Measurements from ENCODE around the gene PDE3B.
"Not testable (repeated sequence)": the region's sequence is repeated elsewhere in the genome, so short reads cannot be mapped to it uniquely, and the experiment has no call there.

The PDE3B gene

DNA sequence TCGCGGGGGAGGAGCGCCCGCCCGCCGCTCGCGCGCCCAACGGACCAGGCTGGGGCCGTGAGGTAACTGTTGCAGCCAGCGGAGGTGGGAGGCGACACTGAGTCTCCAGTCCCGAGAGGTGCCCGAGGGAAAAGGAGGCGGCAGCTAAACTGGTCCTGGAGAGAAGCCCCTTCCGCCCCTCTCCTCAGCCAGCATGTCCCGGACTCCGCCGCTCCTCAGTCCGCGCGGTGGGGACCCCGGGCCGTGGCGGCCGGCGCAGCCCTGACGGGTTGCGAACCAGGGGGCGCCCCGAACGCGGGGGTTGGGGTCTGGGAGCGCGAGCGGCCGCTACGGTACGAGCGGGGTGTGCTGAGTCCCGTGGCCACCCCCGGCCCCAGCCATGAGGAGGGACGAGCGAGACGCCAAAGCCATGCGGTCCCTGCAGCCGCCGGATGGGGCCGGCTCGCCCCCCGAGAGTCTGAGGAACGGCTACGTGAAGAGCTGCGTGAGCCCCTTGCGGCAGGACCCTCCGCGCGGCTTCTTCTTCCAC lies at the start of gene PDE3B:
TSS of gene PDE3B (plus strand) at position 108 of the 529 bp plus-strand sequence. CDS start at position 380, 272 bp downstream.
- DNase-seq (ENCODE audit: extremely low read depth, low read depth): no peak
- TF ChIP-seq, protein P1, sequence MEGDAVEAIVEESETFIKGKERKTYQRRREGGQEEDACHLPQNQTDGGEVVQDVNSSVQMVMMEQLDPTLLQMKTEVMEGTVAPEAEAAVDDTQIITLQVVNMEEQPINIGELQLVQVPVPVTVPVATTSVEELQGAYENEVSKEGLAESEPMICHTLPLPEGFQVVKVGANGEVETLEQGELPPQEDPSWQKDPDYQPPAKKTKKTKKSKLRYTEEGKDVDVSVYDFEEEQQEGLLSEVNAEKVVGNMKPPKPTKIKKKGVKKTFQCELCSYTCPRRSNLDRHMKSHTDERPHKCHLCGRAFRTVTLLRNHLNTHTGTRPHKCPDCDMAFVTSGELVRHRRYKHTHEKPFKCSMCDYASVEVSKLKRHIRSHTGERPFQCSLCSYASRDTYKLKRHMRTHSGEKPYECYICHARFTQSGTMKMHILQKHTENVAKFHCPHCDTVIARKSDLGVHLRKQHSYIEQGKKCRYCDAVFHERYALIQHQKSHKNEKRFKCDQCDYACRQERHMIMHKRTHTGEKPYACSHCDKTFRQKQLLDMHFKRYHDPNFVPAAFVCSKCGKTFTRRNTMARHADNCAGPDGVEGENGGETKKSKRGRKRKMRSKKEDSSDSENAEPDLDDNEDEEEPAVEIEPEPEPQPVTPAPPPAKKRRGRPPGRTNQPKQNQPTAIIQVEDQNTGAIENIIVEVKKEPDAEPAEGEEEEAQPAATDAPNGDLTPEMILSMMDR (IDR thresholded peaks at IDR 0.05; ENCODE audit: low read depth, low read length): no peak; the same call in 1 of the 2 replicates

- not testable (repeated sequence) for DNase-seq (ENCODE audit: extremely low read depth, low read depth)
Observed at GRCh38 chr11:14595261-14595660, 48.3 kb upstream of the PDE3B start.

DNA sequence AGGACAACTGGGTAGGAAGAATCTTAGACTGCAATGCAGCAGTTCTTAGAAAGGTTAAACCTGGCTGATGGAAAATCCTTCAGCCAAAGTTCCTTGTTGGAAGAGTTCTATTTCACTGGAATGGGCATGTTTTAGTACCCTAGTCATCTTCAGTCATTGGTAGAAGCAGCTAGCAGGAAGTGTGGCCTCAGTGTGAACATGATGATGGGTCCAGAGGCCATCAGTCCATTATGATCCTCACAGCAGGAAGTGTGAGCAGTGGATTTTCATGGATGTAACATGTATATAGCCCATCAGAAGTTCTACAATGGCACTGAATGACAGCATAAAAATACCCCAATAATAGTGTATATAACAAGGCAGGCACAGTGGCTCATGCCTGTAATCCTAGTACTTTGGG lies 35.9 kb upstream of the PDE3B start:
- TF ChIP-seq, protein P1 (IDR thresholded peaks at IDR 0.05; ENCODE audit: low read depth, low read length): no peak
- no peak for DNase-seq (ENCODE audit: extremely low read depth, low read depth)

DNA sequence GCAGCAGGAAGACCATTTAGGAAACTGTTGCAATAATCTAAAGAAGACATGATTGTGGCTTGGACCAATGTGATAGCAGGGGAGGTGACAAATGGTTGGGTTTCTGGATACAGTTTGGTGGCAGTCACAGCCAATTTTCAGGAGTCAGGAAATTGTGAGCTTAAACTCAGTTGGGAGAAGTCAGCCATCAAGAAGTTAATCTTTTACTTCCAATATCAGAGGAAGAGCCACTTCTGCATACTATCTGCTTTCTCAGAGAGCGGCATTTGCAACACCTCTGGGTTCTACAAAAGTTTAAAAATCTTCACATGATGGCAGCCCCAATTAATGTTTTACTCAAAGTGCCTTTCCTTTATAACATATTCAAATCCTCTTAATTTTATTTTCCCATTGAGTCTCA lies 33.7 kb upstream of the PDE3B start:
- DNase-seq (ENCODE audit: extremely low read depth, low read depth): no peak
- TF ChIP-seq, protein P1 (IDR thresholded peaks at IDR 0.05; ENCODE audit: low read depth, low read length): no peak

DNA sequence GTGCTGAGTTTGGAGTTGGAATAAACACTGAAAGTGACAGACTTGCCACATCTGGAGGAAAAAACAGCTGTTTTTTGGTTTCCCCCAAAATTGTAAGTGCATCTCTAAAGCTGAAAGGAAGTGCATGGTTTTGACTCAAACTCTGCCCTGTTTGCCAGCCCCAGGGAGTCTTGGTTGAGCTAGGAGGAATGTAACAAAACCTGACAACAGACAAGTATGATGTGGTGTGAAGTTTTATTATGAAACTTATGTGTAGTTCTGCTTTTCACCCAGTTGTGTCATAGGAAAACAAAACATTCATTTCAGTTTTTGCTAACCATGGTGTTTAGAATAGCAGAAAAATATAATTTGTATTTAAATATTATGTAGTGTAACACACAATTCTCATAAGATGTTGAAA lies 31.7 kb upstream of the PDE3B start:
- TF ChIP-seq, protein P1 (IDR thresholded peaks at IDR 0.05; ENCODE audit: low read depth, low read length): no peak
- DNase-seq (ENCODE audit: extremely low read depth, low read depth): no peak

DNA sequence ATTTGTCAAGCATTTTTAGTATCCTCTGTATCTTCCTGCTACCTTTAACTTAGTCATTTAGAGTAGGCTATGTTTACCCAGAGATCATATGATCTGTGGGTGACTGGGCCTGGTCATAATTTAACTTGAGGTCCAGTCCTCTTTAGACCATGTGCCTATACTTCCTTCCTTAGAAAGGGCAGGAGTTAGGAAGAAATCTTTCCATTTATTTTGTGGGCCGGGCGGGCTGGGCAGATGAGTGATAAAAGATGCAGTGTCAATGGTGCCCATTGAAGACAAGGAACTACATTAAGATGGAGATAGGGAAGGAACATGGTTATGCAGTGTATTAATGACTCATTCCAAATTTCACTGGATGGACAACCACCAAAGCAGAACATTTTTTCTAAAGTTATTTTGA lies 30.9 kb upstream of the PDE3B start:
- TF ChIP-seq, protein P1 (IDR thresholded peaks at IDR 0.05; ENCODE audit: low read depth, low read length): no peak
- DNase-seq (ENCODE audit: extremely low read depth, low read depth): no peak

DNA sequence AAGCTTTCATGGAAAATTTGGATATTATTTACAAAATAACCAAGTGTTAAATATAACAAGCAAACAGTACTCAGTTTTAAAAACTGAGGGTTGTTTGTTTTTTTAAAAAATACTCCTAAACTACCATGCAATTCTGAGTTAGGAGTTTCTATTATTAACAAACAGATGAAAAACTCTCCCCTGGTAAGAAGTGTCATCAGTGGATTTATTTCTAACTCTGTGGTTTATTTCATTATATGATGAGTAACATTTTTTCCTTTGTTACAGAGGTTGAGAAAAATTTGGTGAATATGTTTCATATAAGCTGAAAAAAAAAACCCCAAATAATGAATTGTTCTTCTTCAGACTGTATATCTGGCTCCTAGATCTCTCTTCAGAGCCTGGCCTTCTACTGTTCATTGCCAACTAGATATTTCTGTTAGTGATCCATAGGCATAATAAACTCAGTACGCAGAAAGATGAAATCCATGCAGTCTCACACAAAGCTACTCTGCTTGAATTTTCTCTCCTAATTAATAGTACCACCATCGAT lies 29.4 kb upstream of the PDE3B start:
- DNase-seq (ENCODE audit: extremely low read depth, low read depth): no peak
- TF ChIP-seq, protein P1 (IDR thresholded peaks at IDR 0.05; ENCODE audit: low read depth, low read length): no peak
